Stimulated activated CD8-positive, alpha-beta memory T cell treated with anti-CD3 and anti-CD28 coated beads, Interleukin-15, amount 100 ng/mL, for 1 hour (primary cell): ENCODE measurements around the gene CRMP1.

Experiments
- DNase-seq: peaks from one replicate; pipeline ENCODE4 v3.0.0-alpha.2; 2020; ENCODE audit warnings: low read depth

CRMP1 gene

GRCh38 chr4:5919571-5919970 is 26.7 kb upstream of the CRMP1 start:
- DNase-seq: no peak

- no peak for DNase-seq
Measured at GRCh38 chr4:5919044-5919443, 26.2 kb upstream of the CRMP1 start.

GRCh38 chr4:5918331-5918985 is 25.6 kb upstream of the CRMP1 start:
- DNase-seq: no peak

GRCh38 chr4:5917672-5918071 is 24.8 kb upstream of the CRMP1 start:
- DNase-seq: no peak

GRCh38 chr4:5916229-5916628 is 23.3 kb upstream of the CRMP1 start:
- DNase-seq: no peak

- DNase-seq: no peak
Measured at GRCh38 chr4:5913454-5913853, 20.6 kb upstream of the CRMP1 start.

GRCh38 chr4:5912614-5913019 is 19.7 kb upstream of the CRMP1 start:
- DNase-seq: no peak

GRCh38 chr4:5908876-5909427 is 16.1 kb upstream of the CRMP1 start:
- DNase-seq: no peak

GRCh38 chr4:5906191-5906590 is 13.3 kb upstream of the CRMP1 start:
- no peak for DNase-seq

- DNase-seq: no peak
Measured at GRCh38 chr4:5905714-5906113, 12.8 kb upstream of the CRMP1 start.

GRCh38 chr4:5900844-5901243 is 8.0 kb upstream of the CRMP1 start:
- DNase-seq: no peak

- no peak for DNase-seq
Measured at GRCh38 chr4:5899881-5900280, 7.0 kb upstream of the CRMP1 start.

- no peak for DNase-seq
Measured at GRCh38 chr4:5899396-5899795, 6.5 kb upstream of the CRMP1 start.

GRCh38 chr4:5897674-5898073 is 4.8 kb upstream of the CRMP1 start:
- no peak for DNase-seq

- no peak for DNase-seq
Measured at GRCh38 chr4:5895287-5895686, 2.4 kb upstream of the CRMP1 start.

- no peak for DNase-seq
Measured at GRCh38 chr4:5894266-5894665, 1.4 kb upstream of the CRMP1 start.

- no peak for DNase-seq
Measured at GRCh38 chr4:5893591-5893990, 705 bp upstream of the CRMP1 start.

- DNase-seq: no peak
Measured at GRCh38 chr4:5892323-5893003, 423 bp downstream of the CRMP1 start.

GRCh38 chr4:5891563-5892322 is 1.1 kb downstream of the CRMP1 start:
- no peak for DNase-seq

- no peak for DNase-seq
Measured at GRCh38 chr4:5890063-5890727, 2.7 kb downstream of the CRMP1 start.

- no peak for DNase-seq
Measured at GRCh38 chr4:5889002-5889696, 3.7 kb downstream of the CRMP1 start.
